ENCODE data around the gene ANXA6. TPM values are rescaled to one million over a fixed set of nuclear protein-coding genes. Genes with fewer than 3 reads are reported as not detected.
"Not testable (repeated sequence)": the region's sequence is repeated elsewhere in the genome, so short reads cannot be mapped to it uniquely, and the experiment has no call there.

Gene ANXA6
- total and polyA plus RNA-seq, 2 of the 4 experiments (the other 2 are of a cell fraction): 355 to 610 TPM

DNA sequence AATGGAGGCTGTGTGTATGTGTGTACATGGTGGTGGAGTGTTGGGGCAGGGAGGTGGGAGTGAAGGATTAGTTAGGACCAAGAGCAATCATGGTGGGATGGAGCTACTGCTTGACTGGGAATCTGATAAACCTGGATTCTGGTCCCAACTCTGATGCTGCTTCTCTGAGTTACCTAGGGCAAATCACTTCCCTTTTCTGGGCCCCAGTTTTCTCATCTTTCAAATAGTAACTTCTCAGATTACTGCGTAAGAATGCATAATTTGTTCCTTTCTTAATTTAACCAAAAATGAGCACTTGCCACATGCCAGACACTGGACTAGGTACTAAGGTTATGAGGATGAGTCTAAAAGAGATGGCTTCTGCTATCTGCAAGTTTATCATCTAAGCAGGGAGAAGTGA, 20.8 kb upstream of the ANXA6 start:
- H3K14ac ChIP-seq (replicated peaks; ENCODE audit: low read depth, low read length): no peak overlapping the region
- no peaks in the 10 kb centered on the region for H3K79me1 ChIP-seq (ENCODE audit: low read depth in 1 of 2, low read length in 2 of 2)
- no peak overlapping the region for H3K4me2 ChIP-seq (ENCODE audit: low read depth, low read length)
- POLR2A ChIA-PET (ENCODE audit: unreplicated experiment): no interaction called here
- dilution Hi-C loops (cut with HindIII; ENCODE audit: low sequenced_read_pairs, unreplicated experiment) (no loop called here), intact Hi-C loops (cut with micrococcal nuclease) (no loop called here), in situ Hi-C loops (cut with MboI; ENCODE audit: low sequenced_read_pairs) (no loop called here)
- no peaks in the 10 kb centered on the region for H3K4me1 ChIP-seq (ENCODE audit: control insufficient read depth, insufficient read depth, low read length)
- H2BK5ac ChIP-seq (ENCODE audit: low read depth, low read length, poor library complexity, severe bottlenecking): no peak overlapping the region
- no peak overlapping the region for H3K27ac ChIP-seq (ENCODE audit: insufficient read depth, low read length)
- H3K9me1 ChIP-seq (ENCODE audit: insufficient read depth, low read length): no peaks in the 10 kb centered on the region
- ATAC-seq (ENCODE audit: low read depth) (no peak), DNase-seq (no peak)
- H2BK120ac ChIP-seq (ENCODE audit: low read depth, low read length): no peak overlapping the region
- H3K9me3 ChIP-seq (ENCODE audit: control insufficient read depth, insufficient read depth, low read length): no peaks in the 10 kb centered on the region
- H3K27me3 ChIP-seq (ENCODE audit: control insufficient read depth, insufficient read depth, low read length): peaks cover 16% of the 10 kb centered on the region
- no peak overlapping the region for H2BK15ac ChIP-seq (ENCODE audit: low read depth, low read length)
- H2BK20ac ChIP-seq (ENCODE audit: low read depth, low read length): no peak overlapping the region
- no peaks in the 10 kb centered on the region for H4K20me1 ChIP-seq (ENCODE audit: insufficient read depth, low read length)
- no peak overlapping the region for H3K4ac ChIP-seq (ENCODE audit: low read depth, low read length)
- H3K18ac ChIP-seq (ENCODE audit: low read depth, low read length): no peak overlapping the region
- no peaks in the 10 kb centered on the region for H3K36me3 ChIP-seq (ENCODE audit: control insufficient read depth, insufficient read depth, low read length)
- no peak overlapping the region for H4K5ac ChIP-seq (ENCODE audit: low read depth, low read length)
- no peak overlapping the region for H4K91ac ChIP-seq (ENCODE audit: insufficient read depth, low read depth, low read length)
- no peak overlapping the region for H3K23ac ChIP-seq (ENCODE audit: low read depth, low read length)
- H3K9ac ChIP-seq (ENCODE audit: low read depth, low read length): no peak overlapping the region
- no peak overlapping the region for H2AFZ ChIP-seq (replicated peaks; ENCODE audit: low read length, poor library complexity)
- no peak overlapping the region for H2AK5ac ChIP-seq (ENCODE audit: low read depth, low read length)
- no TSS peak for BruUV-seq (replicated peaks)
- no peak overlapping the region for H3K4me3 ChIP-seq (ENCODE audit: insufficient read depth, low read depth, low read length)
- TF ChIP-seq, protein P1, sequence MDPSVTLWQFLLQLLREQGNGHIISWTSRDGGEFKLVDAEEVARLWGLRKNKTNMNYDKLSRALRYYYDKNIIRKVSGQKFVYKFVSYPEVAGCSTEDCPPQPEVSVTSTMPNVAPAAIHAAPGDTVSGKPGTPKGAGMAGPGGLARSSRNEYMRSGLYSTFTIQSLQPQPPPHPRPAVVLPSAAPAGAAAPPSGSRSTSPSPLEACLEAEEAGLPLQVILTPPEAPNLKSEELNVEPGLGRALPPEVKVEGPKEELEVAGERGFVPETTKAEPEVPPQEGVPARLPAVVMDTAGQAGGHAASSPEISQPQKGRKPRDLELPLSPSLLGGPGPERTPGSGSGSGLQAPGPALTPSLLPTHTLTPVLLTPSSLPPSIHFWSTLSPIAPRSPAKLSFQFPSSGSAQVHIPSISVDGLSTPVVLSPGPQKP (IDR thresholded peaks at IDR 0.05; ENCODE audit: borderline replicate concordance, low read depth, low read length): no peak
- TF ChIP-seq FOS (IDR thresholded peaks at IDR 0.05; ENCODE audit: low read depth, low read length) (no peak), CHD1 (IDR thresholded peaks at IDR 0.05; ENCODE audit: low read depth, low read length) (no peak)
- TF ChIP-seq, protein P2, sequence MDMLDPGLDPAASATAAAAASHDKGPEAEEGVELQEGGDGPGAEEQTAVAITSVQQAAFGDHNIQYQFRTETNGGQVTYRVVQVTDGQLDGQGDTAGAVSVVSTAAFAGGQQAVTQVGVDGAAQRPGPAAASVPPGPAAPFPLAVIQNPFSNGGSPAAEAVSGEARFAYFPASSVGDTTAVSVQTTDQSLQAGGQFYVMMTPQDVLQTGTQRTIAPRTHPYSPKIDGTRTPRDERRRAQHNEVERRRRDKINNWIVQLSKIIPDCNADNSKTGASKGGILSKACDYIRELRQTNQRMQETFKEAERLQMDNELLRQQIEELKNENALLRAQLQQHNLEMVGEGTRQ (IDR thresholded peaks at IDR 0.05; ENCODE audit: low read depth, low read length): no peak
- CTCF ChIA-PET: no interaction called here
- H2AK9ac ChIP-seq (replicated peaks; ENCODE audit: low read depth, low read length, poor library complexity): no peak overlapping the region
- no CpG with 5 or more reads among the region's 1 CpG for WGBS, 2 experiments (ENCODE audit: extremely low coverage in 2 of 2, insufficient read length in 1 of 2)
- H3K56ac ChIP-seq (ENCODE audit: extremely low read depth, insufficient read depth, low read length): no peak overlapping the region
- no peak overlapping the region for H4K8ac ChIP-seq (ENCODE audit: low read depth in 2 of 2, low read length in 2 of 2)

DNA sequence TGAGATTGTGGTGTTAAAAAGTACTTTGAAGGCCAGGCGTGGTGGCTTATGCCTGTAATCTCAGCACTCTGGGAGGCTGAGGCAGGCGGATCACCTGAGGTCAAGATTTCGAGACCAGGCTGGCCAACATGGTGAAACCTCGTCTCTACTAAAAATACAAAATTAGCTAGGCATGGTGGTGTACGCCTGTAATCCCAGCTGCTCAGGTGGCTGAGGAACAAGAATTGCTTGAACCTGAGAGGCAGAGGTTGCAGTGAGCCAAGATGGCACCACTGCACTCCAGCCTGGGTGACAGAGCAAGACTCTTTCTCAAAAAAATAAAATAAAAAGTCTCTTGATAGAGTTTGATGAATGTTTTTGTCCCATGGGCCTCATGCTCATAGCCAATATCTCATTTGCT, 18.7 kb upstream of the ANXA6 start:
- H3K14ac ChIP-seq (replicated peaks; ENCODE audit: low read depth, low read length); intact Hi-C loops (cut with micrococcal nuclease); H3K4me1 ChIP-seq (ENCODE audit: control insufficient read depth, insufficient read depth, low read length); H4K8ac ChIP-seq (ENCODE audit: low read depth in 2 of 2, low read length in 2 of 2); H3K4ac ChIP-seq (ENCODE audit: low read depth, low read length); ATAC-seq (ENCODE audit: low read depth); H3K36me3 ChIP-seq (ENCODE audit: control insufficient read depth, insufficient read depth, low read length); H2AK9ac ChIP-seq (replicated peaks; ENCODE audit: low read depth, low read length, poor library complexity); H2BK120ac ChIP-seq (ENCODE audit: low read depth, low read length); H4K20me1 ChIP-seq (ENCODE audit: insufficient read depth, low read length); H2AFZ ChIP-seq (replicated peaks; ENCODE audit: low read length, poor library complexity); H2BK5ac ChIP-seq (ENCODE audit: low read depth, low read length, poor library complexity, severe bottlenecking); H3K9ac ChIP-seq (ENCODE audit: low read depth, low read length); BruUV-seq (replicated peaks); in situ Hi-C loops (cut with MboI; ENCODE audit: low sequenced_read_pairs); H3K18ac ChIP-seq (ENCODE audit: low read depth, low read length); H3K79me1 ChIP-seq (ENCODE audit: low read depth in 1 of 2, low read length in 2 of 2); H2BK20ac ChIP-seq (ENCODE audit: low read depth, low read length); H2BK15ac ChIP-seq (ENCODE audit: low read depth, low read length); H3K27ac ChIP-seq (ENCODE audit: insufficient read depth, low read length); DNase-seq; H3K56ac ChIP-seq (ENCODE audit: extremely low read depth, insufficient read depth, low read length); H2AK5ac ChIP-seq (ENCODE audit: low read depth, low read length); H3K23ac ChIP-seq (ENCODE audit: low read depth, low read length); H3K4me2 ChIP-seq (ENCODE audit: low read depth, low read length); H3K9me3 ChIP-seq (ENCODE audit: control insufficient read depth, insufficient read depth, low read length); H4K91ac ChIP-seq (ENCODE audit: insufficient read depth, low read depth, low read length); H3K4me3 ChIP-seq (ENCODE audit: insufficient read depth, low read depth, low read length); H3K9me1 ChIP-seq (ENCODE audit: insufficient read depth, low read length); H4K5ac ChIP-seq (ENCODE audit: low read depth, low read length); dilution Hi-C loops (cut with HindIII; ENCODE audit: low sequenced_read_pairs, unreplicated experiment): not testable (repeated sequence)
- CTCF ChIA-PET: interaction anchor here (1.3 kb wide), 1 partner anchor 11 kb away, joined by 4 read pairs; no protein-coding TSS in a partner anchor
- POLR2A ChIA-PET (ENCODE audit: unreplicated experiment): interaction anchor here (0.6 kb wide), 1 partner anchor 26 kb away, joined by 9 read pairs; no protein-coding TSS in a partner anchor
- 88% methylated on average over 3 of the region's 5 CpGs; no CpG with 5 or more reads in 1 of the 2 experiments for WGBS, 2 experiments (ENCODE audit: extremely low coverage in 2 of 2, insufficient read length in 1 of 2)
- peaks cover 16% of the 10 kb centered on the region for H3K27me3 ChIP-seq (ENCODE audit: control insufficient read depth, insufficient read depth, low read length)

Data from IMR-90 (cell line).